A673 (cell line): ENCODE data around the gene CDH23. TPM values are rescaled to one million over a fixed set of nuclear protein-coding genes. Genes with fewer than 3 reads are reported as not detected.

Source experiments
- BruUV-seq: library from RNA; stranded (reverse); fragments of 400-500 nt; replicated peaks from 2 replicates; lab custom pipeline; 2021; lab: Mats Ljungman, UMichigan
- CTCF ChIA-PET: fragments of 300-600 bp; sonication (Branson Sonifier 250); formaldehyde crosslinking; loops from one replicate; lab custom pipeline; 2022; ENCODE audit warnings: antibody characterized with exemption; lab: Charles Lee
- POLR2A ChIA-PET: fragments of 300-600 bp; sonication (Branson Sonifier 250); formaldehyde crosslinking; loops from one replicate; lab custom pipeline; 2022; ENCODE audit warnings: antibody characterized with exemption; ENCODE audit not compliant: low non-redundant PET; lab: Charles Lee
- DNase-seq: peaks from one replicate; pipeline ENCODE4 v3.0.0-alpha.2; 2015; ENCODE audit warnings: low spot score
- H3K27ac ChIP-seq: fragments of 200-600 bp; sonication (generic); 2 replicates; pipeline ENCODE4 v1.5.1; 2016; ENCODE audit warnings: mixed run types, low read depth, mild to moderate bottlenecking, mixed read lengths, antibody characterized with exemption, low read length; ENCODE audit not compliant: poor library complexity, severe bottlenecking
- H3K27me3 ChIP-seq: fragments of 200-600 bp; sonication (generic); replicated peaks from 2 replicates; pipeline ENCODE4 v1.6.1; 2017; ENCODE audit warnings: mixed run types, low read depth, mild to moderate bottlenecking, mixed read lengths, antibody characterized with exemption, low read length; ENCODE audit not compliant: insufficient read depth, poor library complexity
- H3K36me3 ChIP-seq: fragments of 200-600 bp; sonication (generic); 2 replicates; pipeline ENCODE4 v1.6.1; 2016; ENCODE audit warnings: mixed run types, mild to moderate bottlenecking, mixed read lengths, antibody characterized with exemption, low read length; ENCODE audit not compliant: insufficient read depth, poor library complexity, severe bottlenecking
- H3K4me1 ChIP-seq: fragments of 200-600 bp; sonication (generic); 2 replicates; pipeline ENCODE4 v1.6.1; 2017; ENCODE audit warnings: mixed run types, mild to moderate bottlenecking, mixed read lengths, antibody characterized with exemption, low read length; ENCODE audit not compliant: insufficient read depth, poor library complexity, severe bottlenecking
- H3K4me3 ChIP-seq: fragments of 200-600 bp; sonication (generic); 2 replicates; pipeline ENCODE4 v1.5.1; 2016; ENCODE audit warnings: low read depth, mixed run types, mild to moderate bottlenecking, mixed read lengths, low read length; ENCODE audit not compliant: poor library complexity, severe bottlenecking
- H3K9me3 ChIP-seq: fragments of 200-600 bp; sonication (generic); 2 replicates; pipeline ENCODE4 v1.6.1; 2016; ENCODE audit warnings: mixed run types, low read depth, mild to moderate bottlenecking, mixed read lengths, antibody characterized with exemption, low read length; ENCODE audit not compliant: poor library complexity, severe bottlenecking
- EZH2 ChIP-seq: fragments of 200-600 bp; sonication (generic); IDR thresholded peaks from 2 replicates; pipeline ENCODE4 v1.6.1; 2017; ENCODE audit warnings: borderline replicate concordance, low read depth, mild to moderate bottlenecking, mixed read lengths, antibody characterized with exemption, low read length; ENCODE audit not compliant: poor library complexity, severe bottlenecking
- intact Hi-C: fragments of 100-400 bp; cut with micrococcal nuclease; formaldehyde crosslinking; loops from one replicate; pipeline ENCODE4 v1.10.0; 2022; ENCODE audit not compliant: unreplicated experiment
- total RNA-seq: library from RNA; stranded (reverse); gene quantifications from 2 replicates; pipeline ENCODE4 v1.2.3, GENCODE V29; 2021
- TF ChIP-seq, protein P1 (sequence below): fragments of 300-800, 200-600 bp; sonication (generic); conservative IDR thresholded peaks from 2 replicates; pipeline ENCODE4 v1.5.1; 2017; ENCODE audit warnings: low read depth, mild to moderate bottlenecking, antibody characterized with exemption, low read length, moderate library complexity, mixed read lengths

CDH23 gene
- total RNA-seq, 1 experiment from 2014 or later = 49.7 TPM

DNA sequence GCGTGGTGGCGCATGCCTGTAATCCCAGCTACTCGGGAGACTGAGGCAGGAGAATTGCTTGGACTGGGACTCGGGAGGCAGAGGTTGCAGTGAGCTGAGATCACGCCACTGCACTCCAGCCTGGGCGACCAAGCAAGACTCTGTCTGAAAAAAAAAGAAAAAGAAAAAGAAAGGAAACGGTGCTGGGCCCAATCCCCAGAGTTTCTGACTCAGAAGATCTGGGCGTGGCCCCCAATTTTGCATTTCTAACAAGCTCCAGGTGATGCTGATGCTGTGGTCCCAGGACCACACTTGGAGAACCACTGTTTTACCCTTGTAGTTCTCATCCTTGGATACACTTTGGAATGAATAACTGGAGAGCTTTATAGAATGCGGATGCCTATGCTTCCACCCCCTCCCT lies 243.9 kb downstream of the CDH23 start:
- DNase-seq = no peak
- no TSS peak for BruUV-seq
- Histone ChIP-seq H3K36me3 (no peaks in the 10 kb centered on the region), H3K27me3 (no peaks in the 10 kb centered on the region), H3K27ac (no peak overlapping the region), H3K4me3 (no peak overlapping the region), H3K9me3 (no peaks in the 10 kb centered on the region), H3K4me1 (no peaks in the 10 kb centered on the region)
- ChIA-PET POLR2A (no interaction called here), CTCF (no interaction called here)
- intact Hi-C loops = no loop called here
- TF ChIP-seq, protein P1, sequence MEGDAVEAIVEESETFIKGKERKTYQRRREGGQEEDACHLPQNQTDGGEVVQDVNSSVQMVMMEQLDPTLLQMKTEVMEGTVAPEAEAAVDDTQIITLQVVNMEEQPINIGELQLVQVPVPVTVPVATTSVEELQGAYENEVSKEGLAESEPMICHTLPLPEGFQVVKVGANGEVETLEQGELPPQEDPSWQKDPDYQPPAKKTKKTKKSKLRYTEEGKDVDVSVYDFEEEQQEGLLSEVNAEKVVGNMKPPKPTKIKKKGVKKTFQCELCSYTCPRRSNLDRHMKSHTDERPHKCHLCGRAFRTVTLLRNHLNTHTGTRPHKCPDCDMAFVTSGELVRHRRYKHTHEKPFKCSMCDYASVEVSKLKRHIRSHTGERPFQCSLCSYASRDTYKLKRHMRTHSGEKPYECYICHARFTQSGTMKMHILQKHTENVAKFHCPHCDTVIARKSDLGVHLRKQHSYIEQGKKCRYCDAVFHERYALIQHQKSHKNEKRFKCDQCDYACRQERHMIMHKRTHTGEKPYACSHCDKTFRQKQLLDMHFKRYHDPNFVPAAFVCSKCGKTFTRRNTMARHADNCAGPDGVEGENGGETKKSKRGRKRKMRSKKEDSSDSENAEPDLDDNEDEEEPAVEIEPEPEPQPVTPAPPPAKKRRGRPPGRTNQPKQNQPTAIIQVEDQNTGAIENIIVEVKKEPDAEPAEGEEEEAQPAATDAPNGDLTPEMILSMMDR = no peak
- TF ChIP-seq EZH2 = no peak

DNA sequence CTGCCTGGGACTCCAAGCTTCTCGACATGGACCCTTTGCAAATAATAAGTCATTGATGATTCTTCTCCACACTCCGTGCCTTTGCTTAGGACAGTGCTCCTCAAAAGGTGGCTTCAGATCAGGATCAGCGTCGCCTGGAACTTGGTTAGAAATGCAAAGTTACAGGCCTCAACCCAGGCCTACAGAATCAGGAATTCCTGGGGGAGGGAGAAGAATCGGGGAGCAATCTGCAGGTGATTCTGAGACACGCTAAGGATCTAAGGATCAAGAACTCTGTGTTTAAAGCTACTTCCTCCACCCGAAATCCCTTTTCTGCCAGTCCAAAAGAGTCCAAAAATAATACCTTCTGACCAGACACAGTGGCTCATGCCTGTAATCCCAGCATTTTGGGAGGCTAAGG lies 244.7 kb downstream of the CDH23 start:
- H3K27me3 ChIP-seq = no peaks in the 10 kb centered on the region
- intact Hi-C loops = no loop called here
- no peaks in the 10 kb centered on the region for H3K4me1 ChIP-seq
- H3K4me3 ChIP-seq = no peak overlapping the region
- CTCF ChIA-PET = no interaction called here
- TF ChIP-seq, protein P1 = no peak
- TF ChIP-seq EZH2 = no peak
- no TSS peak for BruUV-seq
- no peaks in the 10 kb centered on the region for H3K36me3 ChIP-seq
- POLR2A ChIA-PET = no interaction called here
- no peak overlapping the region for H3K27ac ChIP-seq
- no peaks in the 10 kb centered on the region for H3K9me3 ChIP-seq
- DNase-seq = no peak

DNA sequence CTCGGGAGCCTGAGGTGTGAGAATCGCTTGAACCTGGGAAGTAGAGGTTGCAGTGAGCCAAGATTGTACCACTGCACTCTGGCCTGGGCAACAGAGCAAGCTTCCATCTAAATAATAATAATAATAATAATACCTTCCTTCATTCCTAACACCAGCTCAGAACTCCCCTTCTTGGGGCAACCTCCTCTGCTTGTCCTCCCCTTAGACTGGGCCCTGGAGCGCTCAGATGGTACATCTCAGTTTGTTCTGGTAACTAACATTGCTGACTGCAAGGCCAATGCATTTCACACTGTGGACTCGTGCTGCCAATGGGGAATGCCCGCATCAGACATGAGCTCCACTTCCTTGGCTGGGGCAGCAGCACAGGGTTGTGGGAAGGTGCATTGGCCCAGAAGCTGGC lies 245.3 kb downstream of the CDH23 start:
- no peaks in the 10 kb centered on the region for H3K36me3 ChIP-seq
- H3K4me3 ChIP-seq = no peak overlapping the region
- CTCF ChIA-PET = no interaction called here
- H3K9me3 ChIP-seq = no peaks in the 10 kb centered on the region
- no peaks in the 10 kb centered on the region for H3K4me1 ChIP-seq
- POLR2A ChIA-PET = no interaction called here
- H3K27ac ChIP-seq = no peak overlapping the region
- intact Hi-C loops = no loop called here
- no peak for TF ChIP-seq EZH2
- TF ChIP-seq, protein P1 = no peak
- no peak for DNase-seq
- no TSS peak for BruUV-seq
- H3K27me3 ChIP-seq = no peaks in the 10 kb centered on the region
